ENCODE measurements around the gene KLF12. TPM values are rescaled to one million over a fixed set of nuclear protein-coding genes. Genes with fewer than 3 reads are reported as not detected.

KLF12 gene
- total and polyA plus RNA-seq, 2 experiments from 2014 or later: 6.4 to 7.7 TPM

DNA sequence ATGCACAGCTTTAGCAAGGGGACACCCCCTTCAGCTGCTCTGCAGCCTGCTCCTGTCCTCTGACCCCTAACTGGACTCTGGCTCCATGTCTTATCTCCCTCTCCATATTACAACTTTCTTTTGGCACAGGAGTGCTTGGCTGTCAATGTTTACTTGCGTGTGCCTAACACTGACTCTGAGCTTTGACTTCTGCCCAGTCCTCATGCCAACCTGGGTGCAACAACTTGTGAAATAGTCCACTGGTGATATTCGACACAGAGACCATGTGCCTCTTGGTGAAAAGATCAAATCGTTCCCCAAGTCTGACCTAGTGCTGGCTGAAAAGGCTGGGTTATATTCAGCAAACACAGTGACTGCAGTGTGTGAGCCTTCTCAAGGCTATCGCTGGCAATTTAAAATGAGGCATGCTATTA lies 34.1 kb upstream of the KLF12 start (continued):
- TF ChIP-seq, protein P1, sequence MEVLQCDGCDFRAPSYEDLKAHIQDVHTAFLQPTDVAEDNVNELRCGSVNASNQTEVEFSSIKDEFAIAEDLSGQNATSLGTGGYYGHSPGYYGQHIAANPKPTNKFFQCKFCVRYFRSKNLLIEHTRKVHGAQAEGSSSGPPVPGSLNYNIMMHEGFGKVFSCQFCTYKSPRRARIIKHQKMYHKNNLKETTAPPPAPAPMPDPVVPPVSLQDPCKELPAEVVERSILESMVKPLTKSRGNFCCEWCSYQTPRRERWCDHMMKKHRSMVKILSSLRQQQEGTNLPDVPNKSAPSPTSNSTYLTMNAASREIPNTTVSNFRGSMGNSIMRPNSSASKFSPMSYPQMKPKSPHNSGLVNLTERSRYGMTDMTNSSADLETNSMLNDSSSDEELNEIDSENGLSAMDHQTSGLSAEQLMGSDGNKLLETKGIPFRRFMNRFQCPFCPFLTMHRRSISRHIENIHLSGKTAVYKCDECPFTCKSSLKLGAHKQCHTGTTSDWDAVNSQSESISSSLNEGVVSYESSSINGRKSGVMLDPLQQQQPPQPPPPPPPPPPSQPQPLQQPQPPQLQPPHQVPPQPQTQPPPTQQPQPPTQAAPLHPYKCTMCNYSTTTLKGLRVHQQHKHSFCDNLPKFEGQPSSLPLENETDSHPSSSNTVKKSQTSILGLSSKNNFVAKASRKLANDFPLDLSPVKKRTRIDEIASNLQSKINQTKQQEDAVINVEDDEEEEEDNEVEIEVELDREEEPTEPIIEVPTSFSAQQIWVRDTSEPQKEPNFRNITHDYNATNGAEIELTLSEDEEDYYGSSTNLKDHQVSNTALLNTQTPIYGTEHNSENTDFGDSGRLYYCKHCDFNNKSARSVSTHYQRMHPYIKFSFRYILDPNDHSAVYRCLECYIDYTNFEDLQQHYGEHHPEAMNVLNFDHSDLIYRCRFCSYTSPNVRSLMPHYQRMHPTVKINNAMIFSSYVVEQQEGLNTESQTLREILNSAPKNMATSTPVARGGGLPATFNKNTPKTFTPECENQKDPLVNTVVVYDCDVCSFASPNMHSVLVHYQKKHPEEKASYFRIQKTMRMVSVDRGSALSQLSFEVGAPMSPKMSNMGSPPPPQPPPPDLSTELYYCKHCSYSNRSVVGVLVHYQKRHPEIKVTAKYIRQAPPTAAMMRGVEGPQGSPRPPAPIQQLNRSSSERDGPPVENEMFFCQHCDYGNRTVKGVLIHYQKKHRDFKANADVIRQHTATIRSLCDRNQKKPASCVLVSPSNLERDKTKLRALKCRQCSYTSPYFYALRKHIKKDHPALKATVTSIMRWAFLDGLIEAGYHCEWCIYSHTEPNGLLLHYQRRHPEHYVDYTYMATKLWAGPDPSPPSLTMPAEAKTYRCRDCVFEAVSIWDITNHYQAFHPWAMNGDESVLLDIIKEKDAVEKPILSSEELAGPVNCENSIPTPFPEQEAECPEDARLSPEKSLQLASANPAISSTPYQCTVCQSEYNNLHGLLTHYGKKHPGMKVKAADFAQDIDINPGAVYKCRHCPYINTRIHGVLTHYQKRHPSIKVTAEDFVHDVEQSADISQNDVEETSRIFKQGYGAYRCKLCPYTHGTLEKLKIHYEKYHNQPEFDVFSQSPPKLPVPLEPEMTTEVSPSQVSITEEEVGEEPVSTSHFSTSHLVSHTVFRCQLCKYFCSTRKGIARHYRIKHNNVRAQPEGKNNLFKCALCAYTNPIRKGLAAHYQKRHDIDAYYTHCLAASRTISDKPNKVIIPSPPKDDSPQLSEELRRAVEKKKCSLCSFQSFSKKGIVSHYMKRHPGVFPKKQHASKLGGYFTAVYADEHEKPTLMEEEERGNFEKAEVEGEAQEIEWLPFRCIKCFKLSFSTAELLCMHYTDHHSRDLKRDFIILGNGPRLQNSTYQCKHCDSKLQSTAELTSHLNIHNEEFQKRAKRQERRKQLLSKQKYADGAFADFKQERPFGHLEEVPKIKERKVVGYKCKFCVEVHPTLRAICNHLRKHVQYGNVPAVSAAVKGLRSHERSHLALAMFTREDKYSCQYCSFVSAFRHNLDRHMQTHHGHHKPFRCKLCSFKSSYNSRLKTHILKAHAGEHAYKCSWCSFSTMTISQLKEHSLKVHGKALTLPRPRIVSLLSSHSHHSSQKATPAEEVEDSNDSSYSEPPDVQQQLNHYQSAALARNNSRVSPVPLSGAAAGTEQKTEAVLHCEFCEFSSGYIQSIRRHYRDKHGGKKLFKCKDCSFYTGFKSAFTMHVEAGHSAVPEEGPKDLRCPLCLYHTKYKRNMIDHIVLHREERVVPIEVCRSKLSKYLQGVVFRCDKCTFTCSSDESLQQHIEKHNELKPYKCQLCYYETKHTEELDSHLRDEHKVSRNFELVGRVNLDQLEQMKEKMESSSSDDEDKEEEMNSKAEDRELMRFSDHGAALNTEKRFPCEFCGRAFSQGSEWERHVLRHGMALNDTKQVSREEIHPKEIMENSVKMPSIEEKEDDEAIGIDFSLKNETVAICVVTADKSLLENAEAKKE (CRISPR knock-in tag; IDR thresholded peaks at IDR 0.05): no peak
- no peak for TF ChIP-seq CREB1 (CRISPR knock-in tag; IDR thresholded peaks at IDR 0.05; ENCODE audit: low read depth)

DNA sequence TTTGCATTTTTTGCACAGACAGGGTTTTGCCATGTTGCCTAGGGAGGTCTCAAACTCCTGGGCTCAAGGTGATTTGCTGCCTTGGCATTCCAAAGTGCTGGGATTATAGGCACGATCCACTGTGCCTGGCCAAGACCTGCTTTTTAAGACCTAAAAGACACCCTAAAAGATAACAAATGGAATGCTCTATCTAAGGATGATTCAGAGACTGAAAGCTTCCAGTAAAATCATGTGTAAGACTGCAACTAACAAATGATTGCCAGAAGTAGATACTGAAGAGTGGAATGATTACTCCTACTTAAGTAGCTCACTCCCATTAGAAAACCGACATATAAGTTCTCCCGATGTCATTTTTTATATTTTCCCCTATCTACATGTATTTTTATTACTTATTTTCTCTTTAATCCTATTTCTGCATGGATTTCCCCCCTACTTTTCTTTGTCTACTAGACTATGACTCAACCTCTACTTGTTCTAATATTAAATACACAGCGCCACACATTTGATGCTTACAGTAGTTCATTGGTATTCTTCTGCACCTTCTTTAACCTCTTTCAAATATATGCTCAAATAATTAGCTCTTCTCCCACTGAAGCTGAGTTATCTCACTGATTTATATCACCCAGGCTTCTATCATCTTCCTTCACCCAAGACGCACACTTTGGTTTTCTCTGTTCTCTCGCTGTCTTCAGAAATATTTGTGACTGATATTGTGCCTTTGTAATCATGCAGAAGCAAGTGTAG lies 32.2 kb upstream of the KLF12 start:
- Histone ChIP-seq H3K27me3 (ENCODE audit: insufficient read depth) (no peaks in the 10 kb centered on the region), H2AFZ (no peak overlapping the region), H3K4me2 (no peak overlapping the region), H3K36me3 (ENCODE audit: insufficient read depth) (no peaks in the 10 kb centered on the region), H3K9me2 (ENCODE audit: insufficient read depth) (no peaks in the 10 kb centered on the region), H3F3A (replicated peaks; ENCODE audit: low read depth) (no peaks in the 10 kb centered on the region), H4K20me1 (replicated peaks; ENCODE audit: insufficient read depth) (no peaks in the 10 kb centered on the region), H3K27ac (ENCODE audit: low read depth) (no peak overlapping the region), H3K4me3 (no peak overlapping the region), H3K79me2 (replicated peaks; ENCODE audit: insufficient read depth) (no peaks in the 10 kb centered on the region), H3K4me1 (ENCODE audit: insufficient read depth) (no peaks in the 10 kb centered on the region)
- Mint-ChIP-seq H3K27me3 (ENCODE audit: insufficient read depth, low read depth, poor library complexity) (no peaks in the 10 kb centered on the region), H3K4me1 (0 out of 3 replicates have a peak, but pooled peaks cover 4% of the 10 kb centered on the region), H3K4me3 (no peak overlapping the region), H3K27ac (no peak overlapping the region), H3K36me3 (ENCODE audit: low read depth) (no peaks in the 10 kb centered on the region), H3K9me3 (no peaks in the 10 kb centered on the region)
- DNase-seq (ENCODE audit: low spot score) (no peak), ATAC-seq (no peak)
- TF ChIP-seq EZH2phosphoT487 (IDR thresholded peaks at IDR 0.05; ENCODE audit: unreplicated experiment) (no peak), ZNF114 (CRISPR knock-in tag; IDR thresholded peaks at IDR 0.05) (no peak), POLR2AphosphoS5 (IDR thresholded peaks at IDR 0.05; ENCODE audit: low read depth) (no peak), EZH2 (IDR thresholded peaks at IDR 0.05; ENCODE audit: low read depth, unreplicated experiment) (no peak), CREB1 (CRISPR knock-in tag; IDR thresholded peaks at IDR 0.05; ENCODE audit: low read depth) (no peak), ZNF331 (CRISPR knock-in tag; IDR thresholded peaks at IDR 0.05; ENCODE audit: low read depth) (no peak), NANOG (IDR thresholded peaks at IDR 0.05; ENCODE audit: borderline replicate concordance) (no peak), JUNB (IDR thresholded peaks at IDR 0.05; ENCODE audit: unreplicated experiment) (no peak)
- TF ChIP-seq, protein P2, sequence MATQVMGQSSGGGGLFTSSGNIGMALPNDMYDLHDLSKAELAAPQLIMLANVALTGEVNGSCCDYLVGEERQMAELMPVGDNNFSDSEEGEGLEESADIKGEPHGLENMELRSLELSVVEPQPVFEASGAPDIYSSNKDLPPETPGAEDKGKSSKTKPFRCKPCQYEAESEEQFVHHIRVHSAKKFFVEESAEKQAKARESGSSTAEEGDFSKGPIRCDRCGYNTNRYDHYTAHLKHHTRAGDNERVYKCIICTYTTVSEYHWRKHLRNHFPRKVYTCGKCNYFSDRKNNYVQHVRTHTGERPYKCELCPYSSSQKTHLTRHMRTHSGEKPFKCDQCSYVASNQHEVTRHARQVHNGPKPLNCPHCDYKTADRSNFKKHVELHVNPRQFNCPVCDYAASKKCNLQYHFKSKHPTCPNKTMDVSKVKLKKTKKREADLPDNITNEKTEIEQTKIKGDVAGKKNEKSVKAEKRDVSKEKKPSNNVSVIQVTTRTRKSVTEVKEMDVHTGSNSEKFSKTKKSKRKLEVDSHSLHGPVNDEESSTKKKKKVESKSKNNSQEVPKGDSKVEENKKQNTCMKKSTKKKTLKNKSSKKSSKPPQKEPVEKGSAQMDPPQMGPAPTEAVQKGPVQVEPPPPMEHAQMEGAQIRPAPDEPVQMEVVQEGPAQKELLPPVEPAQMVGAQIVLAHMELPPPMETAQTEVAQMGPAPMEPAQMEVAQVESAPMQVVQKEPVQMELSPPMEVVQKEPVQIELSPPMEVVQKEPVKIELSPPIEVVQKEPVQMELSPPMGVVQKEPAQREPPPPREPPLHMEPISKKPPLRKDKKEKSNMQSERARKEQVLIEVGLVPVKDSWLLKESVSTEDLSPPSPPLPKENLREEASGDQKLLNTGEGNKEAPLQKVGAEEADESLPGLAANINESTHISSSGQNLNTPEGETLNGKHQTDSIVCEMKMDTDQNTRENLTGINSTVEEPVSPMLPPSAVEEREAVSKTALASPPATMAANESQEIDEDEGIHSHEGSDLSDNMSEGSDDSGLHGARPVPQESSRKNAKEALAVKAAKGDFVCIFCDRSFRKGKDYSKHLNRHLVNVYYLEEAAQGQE (IDR thresholded peaks at IDR 0.05; ENCODE audit: unreplicated experiment): no peak
- TF ChIP-seq, protein P3, sequence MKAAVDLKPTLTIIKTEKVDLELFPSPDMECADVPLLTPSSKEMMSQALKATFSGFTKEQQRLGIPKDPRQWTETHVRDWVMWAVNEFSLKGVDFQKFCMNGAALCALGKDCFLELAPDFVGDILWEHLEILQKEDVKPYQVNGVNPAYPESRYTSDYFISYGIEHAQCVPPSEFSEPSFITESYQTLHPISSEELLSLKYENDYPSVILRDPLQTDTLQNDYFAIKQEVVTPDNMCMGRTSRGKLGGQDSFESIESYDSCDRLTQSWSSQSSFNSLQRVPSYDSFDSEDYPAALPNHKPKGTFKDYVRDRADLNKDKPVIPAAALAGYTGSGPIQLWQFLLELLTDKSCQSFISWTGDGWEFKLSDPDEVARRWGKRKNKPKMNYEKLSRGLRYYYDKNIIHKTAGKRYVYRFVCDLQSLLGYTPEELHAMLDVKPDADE (IDR thresholded peaks at IDR 0.05): no peak
- TF ChIP-seq, protein P4, sequence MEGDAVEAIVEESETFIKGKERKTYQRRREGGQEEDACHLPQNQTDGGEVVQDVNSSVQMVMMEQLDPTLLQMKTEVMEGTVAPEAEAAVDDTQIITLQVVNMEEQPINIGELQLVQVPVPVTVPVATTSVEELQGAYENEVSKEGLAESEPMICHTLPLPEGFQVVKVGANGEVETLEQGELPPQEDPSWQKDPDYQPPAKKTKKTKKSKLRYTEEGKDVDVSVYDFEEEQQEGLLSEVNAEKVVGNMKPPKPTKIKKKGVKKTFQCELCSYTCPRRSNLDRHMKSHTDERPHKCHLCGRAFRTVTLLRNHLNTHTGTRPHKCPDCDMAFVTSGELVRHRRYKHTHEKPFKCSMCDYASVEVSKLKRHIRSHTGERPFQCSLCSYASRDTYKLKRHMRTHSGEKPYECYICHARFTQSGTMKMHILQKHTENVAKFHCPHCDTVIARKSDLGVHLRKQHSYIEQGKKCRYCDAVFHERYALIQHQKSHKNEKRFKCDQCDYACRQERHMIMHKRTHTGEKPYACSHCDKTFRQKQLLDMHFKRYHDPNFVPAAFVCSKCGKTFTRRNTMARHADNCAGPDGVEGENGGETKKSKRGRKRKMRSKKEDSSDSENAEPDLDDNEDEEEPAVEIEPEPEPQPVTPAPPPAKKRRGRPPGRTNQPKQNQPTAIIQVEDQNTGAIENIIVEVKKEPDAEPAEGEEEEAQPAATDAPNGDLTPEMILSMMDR (conservative IDR thresholded peaks at IDR 0.05; ENCODE audit: low read depth in 2 of 2): no peak

All from GM23338 (cell line).